Lung (tissue), 12 donors: ENCODE data around the gene CSNK2B. TPM values are rescaled to one million over a fixed set of nuclear protein-coding genes. Genes with fewer than 3 reads are reported as not detected.

Experiments used
- ATAC-seq: fragments of 200-7000 bp; cut with Tn5 transposase; one replicate; pipeline ENCODE4 v1.9.1; 2020; ENCODE audit warnings: moderate number of reproducible peaks; ENCODE audit not compliant: insufficient read depth, low FRiP score
- DNase-seq, 3 donors: peaks; one replicate each; pipeline ENCODE4 v3.0.0-alpha.2; 2013 to 2017
- H3K27ac ChIP-seq, 2 donors: one replicate each; pipeline ENCODE4 v1.5.1; 2013; ENCODE audit warnings: mild to moderate bottlenecking in 2 of 2, moderate library complexity in 2 of 2, control low read depth in 1 of 2, inconsistent platforms in 1 of 2, low read depth in 1 of 2, low read length in 1 of 2
- H3K27me3 ChIP-seq, 3 donors: one replicate each; pipeline ENCODE4 v1.5.1; 2013; ENCODE audit warnings: low read length in 2 of 3; ENCODE audit not compliant: control insufficient read depth in 3 of 3, insufficient read depth in 3 of 3
- H3K36me3 ChIP-seq, 4 donors: one replicate each; pipeline ENCODE4 v1.5.1; 2013; ENCODE audit warnings: low read length in 4 of 4, mild to moderate bottlenecking in 1 of 4, moderate library complexity in 1 of 4; ENCODE audit not compliant: control insufficient read depth in 4 of 4, insufficient read depth in 4 of 4
- H3K4me1 ChIP-seq, 5 donors: one replicate each; pipeline ENCODE4 v1.5.1; 2013; ENCODE audit warnings: low read length in 5 of 5, mild to moderate bottlenecking in 2 of 5, moderate library complexity in 1 of 5; ENCODE audit not compliant: control insufficient read depth in 5 of 5, insufficient read depth in 5 of 5
- H3K4me3 ChIP-seq: one replicate; pipeline ENCODE4 v1.5.1; 2013; ENCODE audit warnings: mild to moderate bottlenecking, control low read depth, moderate library complexity
- H3K9ac ChIP-seq, 2 donors: one replicate each; pipeline ENCODE4 v1.5.1; 2013; ENCODE audit warnings: low read length in 2 of 2, control low read depth in 1 of 2; ENCODE audit not compliant: insufficient read depth in 1 of 2
- H3K9me3 ChIP-seq, 4 donors: one replicate each; pipeline ENCODE4 v1.5.1; 2013; ENCODE audit warnings: low read length in 3 of 4, mild to moderate bottlenecking in 1 of 4, moderate library complexity in 1 of 4; ENCODE audit not compliant: control insufficient read depth in 4 of 4, insufficient read depth in 3 of 4
- WGBS, 2 donors: extraction: QIAGEN DNeasy Blood & Tissue Kit; methylation state at CpG; one replicate each; pipeline ENCODE4 v1.1.7; 2013; 5-methylcytosine and 5-hydroxymethylcytosine counted together
- polyA plus RNA-seq, 2 donors: library from polyadenylated mRNA; stranded (reverse); fragments of 200-250 nt; gene quantifications; one replicate each; pipeline ENCODE4 v1.2.1, GENCODE V29; 2013
- total RNA-seq, 2 donors: library from RNA; depleted of rRNA in 1 of 2; stranded (reverse); fragments of >200 nt in 1 of 2; gene quantifications; one replicate each; pipeline ENCODE4 v1.2.1, GENCODE V29; 2014 to 2021
- TF ChIP-seq, protein P1 (sequence below): IDR thresholded peaks from 2 replicates; pipeline ENCODE4 v1.5.1; 2012; ENCODE audit warnings: mild to moderate bottlenecking; ENCODE audit errors: control extremely low read depth, extremely low read depth
- donor health status: control.
- donor health status: control.
- donor health status: Bipolar disorder and iron deficiency.
- donor health status: healthy.
- donor health status: DM: yes; HTN: yes; CAD: no.

Gene CSNK2B
- total and polyA plus RNA-seq, 4 donors, result 114 to 154 (median 137) TPM

- no peaks in the 10 kb centered on the region for H3K27me3 ChIP-seq
- DNase-seq (no peak), ATAC-seq (no peak)
- no peak overlapping the region for H3K9ac ChIP-seq
- peaks cover 8 to 43% (median 23%) of the 10 kb centered on the region in 4 donors for H3K36me3 ChIP-seq
- WGBS, 2 donors, result 86 to 88% methylated on average over 5 of the region's 5 CpGs
- TF ChIP-seq, protein P1, sequence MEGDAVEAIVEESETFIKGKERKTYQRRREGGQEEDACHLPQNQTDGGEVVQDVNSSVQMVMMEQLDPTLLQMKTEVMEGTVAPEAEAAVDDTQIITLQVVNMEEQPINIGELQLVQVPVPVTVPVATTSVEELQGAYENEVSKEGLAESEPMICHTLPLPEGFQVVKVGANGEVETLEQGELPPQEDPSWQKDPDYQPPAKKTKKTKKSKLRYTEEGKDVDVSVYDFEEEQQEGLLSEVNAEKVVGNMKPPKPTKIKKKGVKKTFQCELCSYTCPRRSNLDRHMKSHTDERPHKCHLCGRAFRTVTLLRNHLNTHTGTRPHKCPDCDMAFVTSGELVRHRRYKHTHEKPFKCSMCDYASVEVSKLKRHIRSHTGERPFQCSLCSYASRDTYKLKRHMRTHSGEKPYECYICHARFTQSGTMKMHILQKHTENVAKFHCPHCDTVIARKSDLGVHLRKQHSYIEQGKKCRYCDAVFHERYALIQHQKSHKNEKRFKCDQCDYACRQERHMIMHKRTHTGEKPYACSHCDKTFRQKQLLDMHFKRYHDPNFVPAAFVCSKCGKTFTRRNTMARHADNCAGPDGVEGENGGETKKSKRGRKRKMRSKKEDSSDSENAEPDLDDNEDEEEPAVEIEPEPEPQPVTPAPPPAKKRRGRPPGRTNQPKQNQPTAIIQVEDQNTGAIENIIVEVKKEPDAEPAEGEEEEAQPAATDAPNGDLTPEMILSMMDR, result no peak
- no peak overlapping the region for H3K4me3 ChIP-seq
- no peak overlapping the region for H3K27ac ChIP-seq
- H3K4me1 ChIP-seq, result peaks cover 0 to 11% (median 0%) of the 10 kb centered on the region in 5 donors
- H3K9me3 ChIP-seq, result no peaks in the 10 kb centered on the region
Measured at GRCh38 chr6:31686483-31686882, 20.6 kb downstream of the CSNK2B start.

GRCh38 chr6:31687321-31687720 lies 21.4 kb downstream of the CSNK2B start:
- peaks cover 9 to 47% (median 23%) of the 10 kb centered on the region in 4 donors for H3K36me3 ChIP-seq
- no peak overlapping the region for H3K9ac ChIP-seq
- H3K9me3 ChIP-seq, result no peaks in the 10 kb centered on the region
- no peak overlapping the region for H3K4me3 ChIP-seq
- DNase-seq, result no peak
- 89 to 95% methylated on average over 8 of the region's 8 CpGs for WGBS, 2 donors
- TF ChIP-seq, protein P1, result no peak
- ATAC-seq, result no peak
- no peak overlapping the region for H3K27ac ChIP-seq
- H3K27me3 ChIP-seq, result no peaks in the 10 kb centered on the region
- peaks cover 0 to 8% (median 0%) of the 10 kb centered on the region in 5 donors for H3K4me1 ChIP-seq

DNA sequence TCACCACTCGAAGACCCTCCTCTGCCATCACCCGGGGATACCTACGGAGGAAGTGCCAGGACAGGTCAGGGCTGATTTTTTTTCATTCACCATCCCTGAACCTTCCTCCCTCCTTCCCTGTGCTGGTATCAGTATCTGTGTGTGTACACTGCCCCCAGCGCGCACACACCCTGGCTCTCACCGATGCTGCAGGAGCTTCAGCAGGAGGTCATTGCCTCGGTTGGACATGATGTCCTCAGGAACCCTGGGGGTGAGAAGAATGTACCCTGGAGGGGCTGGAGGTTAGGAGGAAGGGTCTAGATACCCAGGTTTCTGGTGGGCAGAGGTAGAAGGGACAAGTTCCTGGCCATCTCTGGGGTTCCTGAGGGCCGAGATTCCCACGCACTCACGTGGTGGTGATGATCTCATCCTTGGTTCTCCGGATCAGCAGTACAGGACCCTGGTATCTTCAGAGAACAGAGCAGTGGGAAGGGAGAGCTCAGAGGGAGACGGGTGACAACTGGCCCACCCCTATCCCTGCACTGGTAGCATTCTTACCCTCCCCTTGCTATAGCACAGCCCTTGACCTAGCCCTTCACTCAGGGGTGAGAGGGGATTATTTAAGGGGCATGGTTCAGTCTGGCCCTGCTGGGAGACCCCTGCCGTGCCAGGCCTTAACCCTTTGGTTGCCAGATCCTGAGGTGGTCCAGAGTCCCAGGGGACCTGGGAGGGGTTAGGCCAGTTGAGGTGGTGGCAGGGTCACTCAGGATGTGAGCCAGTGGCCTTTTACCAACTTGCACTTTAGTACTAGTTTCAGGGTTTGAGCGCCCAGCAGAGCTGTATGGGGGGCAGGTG lies 22.2 kb downstream of the CSNK2B start:
- Histone ChIP-seq H3K4me3 (no peak overlapping the region), H3K36me3 (peaks cover 17 to 53% (median 26%) of the 10 kb centered on the region in 4 donors), H3K9me3 (no peaks in the 10 kb centered on the region), H3K27ac (no peak overlapping the region), H3K4me1 (peaks cover 0 to 8% (median 0%) of the 10 kb centered on the region in 5 donors), H3K27me3 (no peaks in the 10 kb centered on the region), H3K9ac (no peak overlapping the region)
- no peak for ATAC-seq
- DNase-seq, result no peak
- TF ChIP-seq, protein P1, result no peak
- WGBS, 2 donors, result 87 to 89% methylated on average over 14 of the region's 14 CpGs
